GM12873 (cell line): ENCODE results near the gene NEMP1.

Source experiments
- TF ChIP-seq, protein P1 (sequence below): IDR thresholded peaks from 2 replicates; pipeline ENCODE4 v1.5.1; 2012; ENCODE audit warnings: low read depth, mild to moderate bottlenecking, moderate library complexity, low read length, control low read depth; ENCODE audit not compliant: insufficient read depth; ENCODE audit errors: missing control alignments

Gene NEMP1

DNA sequence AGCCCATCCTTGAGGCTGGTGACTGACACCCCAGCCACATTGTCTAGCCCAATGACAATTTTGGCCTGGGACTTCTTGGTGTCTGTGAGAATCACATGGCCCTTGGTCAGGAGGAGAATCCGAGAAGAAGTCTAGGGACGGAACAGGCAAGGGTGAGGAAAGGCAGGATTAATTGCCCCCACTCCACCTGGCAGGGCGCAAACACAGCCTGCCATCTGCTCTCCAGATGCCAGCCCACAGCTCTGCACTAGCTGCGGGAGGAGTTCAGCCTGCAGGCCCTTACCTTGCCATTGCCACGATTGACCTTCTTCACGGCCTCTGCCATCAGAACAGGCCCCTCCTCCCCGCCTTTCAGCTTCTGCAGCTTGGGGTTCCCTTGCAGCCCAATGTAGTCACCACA lies 49.1 kb downstream of the NEMP1 start:
- TF ChIP-seq, protein P1, sequence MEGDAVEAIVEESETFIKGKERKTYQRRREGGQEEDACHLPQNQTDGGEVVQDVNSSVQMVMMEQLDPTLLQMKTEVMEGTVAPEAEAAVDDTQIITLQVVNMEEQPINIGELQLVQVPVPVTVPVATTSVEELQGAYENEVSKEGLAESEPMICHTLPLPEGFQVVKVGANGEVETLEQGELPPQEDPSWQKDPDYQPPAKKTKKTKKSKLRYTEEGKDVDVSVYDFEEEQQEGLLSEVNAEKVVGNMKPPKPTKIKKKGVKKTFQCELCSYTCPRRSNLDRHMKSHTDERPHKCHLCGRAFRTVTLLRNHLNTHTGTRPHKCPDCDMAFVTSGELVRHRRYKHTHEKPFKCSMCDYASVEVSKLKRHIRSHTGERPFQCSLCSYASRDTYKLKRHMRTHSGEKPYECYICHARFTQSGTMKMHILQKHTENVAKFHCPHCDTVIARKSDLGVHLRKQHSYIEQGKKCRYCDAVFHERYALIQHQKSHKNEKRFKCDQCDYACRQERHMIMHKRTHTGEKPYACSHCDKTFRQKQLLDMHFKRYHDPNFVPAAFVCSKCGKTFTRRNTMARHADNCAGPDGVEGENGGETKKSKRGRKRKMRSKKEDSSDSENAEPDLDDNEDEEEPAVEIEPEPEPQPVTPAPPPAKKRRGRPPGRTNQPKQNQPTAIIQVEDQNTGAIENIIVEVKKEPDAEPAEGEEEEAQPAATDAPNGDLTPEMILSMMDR = no peak

DNA sequence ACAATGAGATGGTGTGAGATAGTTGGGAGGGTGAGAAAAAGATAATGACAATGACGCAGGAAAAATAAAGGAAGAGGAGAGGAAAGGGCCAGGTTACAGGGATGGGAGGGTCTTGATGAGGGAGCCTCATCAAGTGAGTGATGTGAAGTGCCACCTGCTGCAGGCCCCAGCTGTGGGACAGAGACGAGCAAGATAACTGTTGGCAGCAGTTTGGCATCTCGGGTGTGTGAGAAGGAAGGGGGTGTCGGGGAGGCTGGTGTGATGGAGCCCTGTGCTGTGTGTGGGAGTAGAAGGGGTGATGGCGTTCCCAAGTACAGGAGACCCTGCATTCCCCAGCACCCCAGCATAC lies 50.8 kb downstream of the NEMP1 start:
- TF ChIP-seq, protein P1 = no peak

DNA sequence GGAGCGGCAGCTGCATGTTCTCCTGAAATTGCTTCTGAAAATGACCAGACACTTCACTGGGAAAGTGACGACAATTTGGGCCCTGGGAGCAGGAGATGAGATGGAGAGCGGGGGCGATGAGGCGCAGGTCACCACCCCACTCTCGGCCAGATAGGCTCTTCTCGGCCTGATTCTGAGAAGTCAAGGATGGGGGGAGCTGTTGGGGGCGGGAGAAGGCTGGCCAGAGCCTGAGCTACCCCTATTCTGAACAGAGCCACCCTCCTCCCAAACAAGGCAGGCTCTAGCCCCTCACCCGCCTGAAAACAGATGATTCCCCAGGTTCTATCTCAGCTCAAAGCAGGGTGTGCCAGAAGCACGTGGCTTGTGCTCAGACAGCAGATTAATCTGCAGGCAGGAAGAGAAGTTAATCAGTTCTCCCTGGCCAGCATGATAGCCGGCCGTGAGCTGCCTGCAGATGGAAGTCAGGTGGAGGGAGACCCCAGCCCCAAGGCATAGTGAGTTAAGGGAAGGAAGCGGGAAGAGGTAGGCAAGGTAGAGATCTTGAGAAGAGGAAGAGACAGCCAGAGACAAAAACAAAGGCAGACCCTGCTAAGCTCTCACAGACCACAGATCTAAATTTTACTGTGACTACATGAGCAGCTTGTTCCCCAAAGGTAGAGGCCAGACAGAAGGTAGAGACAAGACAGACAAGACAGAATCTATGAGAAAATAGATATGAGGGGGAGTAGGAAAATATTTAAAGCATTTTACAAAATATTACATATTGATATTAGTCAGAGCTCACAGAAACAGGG lies 51.4 kb downstream of the NEMP1 start:
- TF ChIP-seq, protein P1 = no peak

DNA sequence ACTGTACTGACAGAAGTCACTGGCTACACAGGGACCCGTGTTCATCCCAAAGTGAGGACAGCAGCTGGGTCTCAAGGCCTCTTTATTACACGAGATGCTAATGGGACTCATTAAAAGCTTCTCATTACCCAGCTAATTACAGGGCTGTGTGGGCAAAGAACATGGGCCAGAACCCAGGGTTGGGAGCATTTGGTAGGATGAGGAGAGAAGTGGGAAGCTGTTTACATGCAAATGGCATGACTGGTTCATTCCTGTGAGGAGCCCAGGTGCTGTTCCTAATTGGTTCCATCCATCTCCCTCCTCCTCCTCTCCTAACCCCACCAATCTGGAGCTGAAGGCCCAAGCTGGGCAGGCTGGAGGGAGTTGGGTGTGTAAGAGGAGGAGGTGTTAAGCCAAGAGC lies 53.4 kb downstream of the NEMP1 start:
- TF ChIP-seq, protein P1 = no peak

DNA sequence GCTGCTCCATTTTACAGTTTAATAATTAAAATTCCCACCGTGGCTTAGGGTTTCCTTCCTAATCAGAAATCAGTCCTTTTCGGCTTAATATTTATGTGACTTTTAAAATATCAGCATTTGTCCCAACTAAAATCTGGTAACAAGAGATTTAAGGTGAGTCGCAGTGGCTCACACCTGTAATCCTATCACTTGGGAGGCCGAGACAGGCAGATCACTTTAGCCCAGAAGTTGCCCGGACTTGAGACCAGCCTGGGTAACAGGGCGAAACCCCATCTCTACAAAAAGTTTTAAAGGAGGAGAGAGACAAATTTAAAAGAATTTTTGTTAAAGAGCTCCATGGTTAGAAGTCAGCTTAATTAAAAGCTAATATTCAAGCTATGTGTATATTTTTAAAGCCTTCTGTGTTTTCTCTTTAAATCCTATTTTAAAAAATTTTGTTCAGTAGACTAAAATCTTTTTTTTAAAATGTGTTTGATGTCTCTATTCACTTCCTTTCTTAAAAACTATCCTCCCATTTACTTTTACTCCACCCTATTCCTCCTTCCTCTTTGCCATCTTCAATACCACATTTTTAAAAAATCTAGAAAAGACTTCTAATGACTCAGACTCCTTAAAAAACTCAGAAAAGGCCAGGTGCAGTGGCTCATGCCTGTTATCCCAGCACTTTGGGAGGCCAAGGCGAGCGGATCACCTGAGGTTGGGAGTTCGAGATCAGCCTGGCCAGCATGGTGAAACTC lies 58.4 kb downstream of the NEMP1 start:
- TF ChIP-seq, protein P1 = no peak

DNA sequence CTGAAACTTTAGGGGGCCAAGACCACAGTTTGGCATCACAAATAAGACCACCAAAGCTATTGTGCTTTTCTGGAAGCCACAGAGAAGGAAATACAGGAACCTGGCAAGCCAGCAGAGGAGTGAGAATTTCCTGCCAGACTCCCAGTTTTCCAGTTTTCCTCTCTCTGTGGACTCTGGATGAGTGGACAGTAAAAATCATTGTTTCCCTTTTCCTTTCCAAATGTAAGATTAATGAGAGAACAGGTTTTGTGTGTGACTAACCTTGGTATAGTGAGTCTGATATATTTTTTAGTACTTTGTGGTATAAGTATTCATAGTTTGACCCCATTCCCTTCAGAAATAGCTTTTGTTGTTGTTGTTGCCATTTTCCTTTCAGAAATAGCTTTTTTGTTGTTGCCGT lies 59.7 kb downstream of the NEMP1 start:
- TF ChIP-seq, protein P1 = no peak

DNA sequence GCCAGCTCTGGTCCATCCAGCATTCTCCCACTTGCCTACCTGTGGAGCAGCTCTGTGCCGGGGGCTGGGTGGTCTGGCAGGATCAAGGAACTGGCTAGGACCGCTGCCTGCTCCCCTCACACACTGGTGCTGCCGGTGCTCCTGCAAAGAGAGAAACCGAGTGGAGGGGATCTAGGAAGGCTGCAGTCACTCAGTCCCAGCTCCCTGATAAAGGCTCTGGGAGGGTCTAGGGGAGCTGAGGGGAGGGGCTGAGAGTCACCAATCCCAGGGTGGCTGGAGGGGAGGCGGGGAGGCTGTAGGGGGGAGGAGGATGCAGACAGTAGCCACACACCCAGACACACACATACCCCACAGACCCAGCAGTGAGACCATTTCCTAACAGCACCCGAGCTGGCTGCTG lies 62.2 kb downstream of the NEMP1 start, which contains the start of gene TAC3:
TAC3 (minus strand) TSS at position 182 of the 400 bp plus-strand sequence. CDS start 732 bp downstream, outside the sequence.
- TF ChIP-seq, protein P1 = no peak
